ENCODE results near the gene MTHFD1. TPM values are rescaled to one million over a fixed set of nuclear protein-coding genes. Genes with fewer than 3 reads are reported as not detected.

Gene MTHFD1
- total RNA-seq, 4 donors from 2014 or later = 33.3 to 39.9 (median 35.8) TPM

DNA sequence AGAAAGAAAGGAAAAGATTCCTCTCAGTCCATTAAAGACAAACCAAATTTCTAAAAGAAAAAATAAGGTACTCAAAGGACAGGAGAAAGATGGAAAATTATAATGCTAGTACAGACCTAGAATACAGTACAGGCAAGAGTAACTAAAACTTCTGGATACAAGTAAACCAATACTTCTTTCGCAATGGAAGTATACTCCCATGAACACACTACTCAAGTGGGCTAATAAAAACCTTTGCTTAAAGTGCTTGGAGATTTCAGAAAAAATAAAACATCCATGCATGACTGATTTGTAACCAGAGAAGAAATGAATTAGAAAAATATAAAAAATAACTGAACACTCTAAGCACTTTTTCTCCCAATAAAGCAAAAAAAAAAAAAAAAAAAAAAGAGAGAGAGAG is 111.9 kb downstream of the MTHFD1 start:
- H3K27ac ChIP-seq (replicated peaks in 1 of 4) = peak overlapping the region in 3 of 4 donors; percentile 91 to 100 (median 99)

DNA sequence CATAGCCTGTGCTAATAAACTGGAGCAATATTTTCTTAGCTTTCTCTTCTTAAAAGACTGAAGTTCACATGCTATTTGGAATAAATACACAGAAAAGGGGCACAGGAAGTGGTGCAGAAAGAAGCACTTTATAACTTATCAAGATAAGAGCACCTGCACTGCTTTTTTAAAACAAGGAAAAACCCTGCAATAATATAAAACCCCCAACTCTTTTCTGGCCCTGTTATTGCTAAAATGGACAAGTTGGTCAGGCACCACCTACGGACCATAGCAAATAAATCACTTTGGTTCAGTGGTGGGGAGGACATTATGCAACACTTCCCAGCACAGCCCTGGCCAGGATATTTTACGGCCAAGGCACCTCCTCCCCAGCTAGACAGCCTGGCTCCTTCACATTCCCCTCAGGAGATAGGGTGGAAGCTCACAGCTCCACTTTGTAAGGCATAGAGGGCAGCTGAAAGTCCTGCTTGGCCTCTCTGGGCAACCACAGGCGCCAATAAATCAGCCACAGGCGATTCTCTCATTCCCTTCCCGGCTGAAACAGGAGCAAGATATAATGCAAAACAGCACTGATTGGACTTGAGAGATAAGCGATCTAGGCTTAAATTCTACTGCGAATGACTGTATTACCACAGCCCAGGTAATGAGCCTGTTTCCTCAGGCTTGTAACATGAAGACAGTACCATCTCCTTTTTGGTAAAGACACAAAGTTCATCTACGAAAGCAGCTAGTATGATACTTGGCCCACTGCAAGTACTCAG is 113.4 kb downstream of the MTHFD1 start:
- no peaks in the 10 kb centered on the region for H3K27me3 ChIP-seq
- intact Hi-C loops (cut with DNase I) = loop anchor here (10.0 kb wide), 1 partner anchor 167 kb away; no protein-coding TSS in a partner anchor
- 57% methylated on average over 7 of the region's 8 CpGs for WGBS
- peaks cover 0 to 6% (median 0%) of the 10 kb centered on the region in 4 donors for H3K36me3 ChIP-seq
- no peak for TF ChIP-seq EP300 (IDR thresholded peaks at IDR 0.05)
- peak in 1 of 3 experiments; percentile 33 for TF ChIP-seq CTCF (IDR thresholded peaks at IDR 0.05)
- no peak for TF ChIP-seq POLR2A (IDR thresholded peaks at IDR 0.05; ENCODE audit: low read depth)
- TF ChIP-seq POLR2AphosphoS5 (IDR thresholded peaks at IDR 0.05) = peak; percentile 78 to 87
- no peaks in the 10 kb centered on the region for H3K9me3 ChIP-seq
- peak overlapping the region; percentile 84 to 98 (median 86) for H3K4me3 ChIP-seq
- DNase-seq (ENCODE audit: extremely low spot score) = peak; percentile 92
- H3K27ac ChIP-seq (replicated peaks in 1 of 4) = peak overlapping the region; percentile 91 to 100 (median 97)
- H3K4me1 ChIP-seq = peaks cover 35 to 49% (median 45%) of the 10 kb centered on the region in 4 donors

More for the DNA sequence above, 111.9 kb downstream of the MTHFD1 start:
- Histone ChIP-seq H3K4me1 (peaks cover 27 to 40% (median 35%) of the 10 kb centered on the region in 4 donors), H3K27me3 (no peaks in the 10 kb centered on the region), H3K36me3 (peaks cover 0 to 9% (median 5%) of the 10 kb centered on the region in 4 donors), H3K4me3 (no peak overlapping the region), H3K9me3 (no peaks in the 10 kb centered on the region)
- TF ChIP-seq POLR2AphosphoS5 (IDR thresholded peaks at IDR 0.05) (no peak), CTCF (IDR thresholded peaks at IDR 0.05) (no peak), EP300 (IDR thresholded peaks at IDR 0.05) (no peak), POLR2A (IDR thresholded peaks at IDR 0.05; ENCODE audit: low read depth) (no peak)
- DNase-seq (ENCODE audit: extremely low spot score) = no peak
- intact Hi-C loops (cut with DNase I) = loop anchor here (10.0 kb wide), 1 partner anchor 165 kb away; no protein-coding TSS in a partner anchor
- 88% methylated on average over 1 of the region's 1 CpG for WGBS

DNA sequence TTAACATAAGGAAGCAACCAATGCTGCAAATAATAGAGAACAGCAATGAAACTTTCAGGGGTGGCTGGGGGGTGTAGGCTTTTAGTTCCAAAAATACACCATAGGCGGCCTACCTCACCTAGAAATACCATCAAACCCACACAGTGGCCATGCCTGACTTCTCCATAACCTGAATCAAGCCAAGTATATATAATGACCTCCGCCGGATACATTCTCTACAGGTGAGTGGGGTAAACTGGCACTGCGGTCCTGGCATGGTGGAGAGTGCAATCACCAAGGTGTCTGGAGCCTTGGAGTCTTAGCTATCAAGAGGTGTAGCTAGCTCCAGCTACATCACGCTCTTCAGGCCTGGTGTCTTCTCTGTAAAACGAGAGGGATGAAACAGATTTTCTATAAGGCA is 114.3 kb downstream of the MTHFD1 start:
- H3K36me3 ChIP-seq = peaks cover 0 to 6% (median 0%) of the 10 kb centered on the region in 4 donors
- no peak for DNase-seq (ENCODE audit: extremely low spot score)
- H3K27ac ChIP-seq (replicated peaks in 1 of 4) = peak overlapping the region; percentile 91 to 100 (median 97)
- TF ChIP-seq POLR2A (IDR thresholded peaks at IDR 0.05; ENCODE audit: low read depth) (no peak), CTCF (IDR thresholded peaks at IDR 0.05) (no peak), POLR2AphosphoS5 (IDR thresholded peaks at IDR 0.05) (no peak), EP300 (IDR thresholded peaks at IDR 0.05) (no peak)
- H3K27me3 ChIP-seq = no peaks in the 10 kb centered on the region
- intact Hi-C loops (cut with DNase I) = loop anchor here (10.0 kb wide), 1 partner anchor 168 kb away; no protein-coding TSS in a partner anchor
- H3K4me3 ChIP-seq = peak overlapping the region; percentile 84 to 98 (median 86)
- 76% methylated on average over 4 of the region's 6 CpGs for WGBS
- no peaks in the 10 kb centered on the region for H3K9me3 ChIP-seq
- peaks cover 36 to 55% (median 54%) of the 10 kb centered on the region in 4 donors for H3K4me1 ChIP-seq

DNA sequence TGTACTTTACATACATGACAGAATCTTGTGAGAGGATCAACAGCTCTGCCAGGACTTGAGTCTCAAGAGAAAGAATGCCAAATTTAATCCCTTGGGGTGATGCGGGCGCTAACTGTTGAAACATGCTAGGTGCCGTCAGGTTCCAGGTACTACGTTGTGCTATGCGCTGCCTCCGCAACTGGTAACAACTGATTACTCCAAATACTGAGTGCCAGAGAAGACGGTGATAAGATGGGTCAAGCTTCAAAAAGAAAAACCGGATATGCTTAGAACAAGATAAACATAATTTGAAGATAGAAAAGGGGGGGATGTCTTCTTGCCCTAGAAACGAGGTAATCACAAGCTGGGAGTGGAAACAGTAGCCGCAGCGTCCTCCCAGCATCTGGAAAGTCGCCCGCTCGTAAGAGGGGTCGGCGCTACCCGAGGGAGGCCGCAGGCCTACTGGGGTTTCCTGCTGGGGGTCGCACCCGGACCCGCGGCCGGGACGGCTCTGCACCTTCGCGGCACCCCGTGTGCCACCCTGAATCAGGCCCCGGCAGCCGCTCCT is 114.8 kb downstream of the MTHFD1 start:
- Histone ChIP-seq H3K27me3 (no peaks in the 10 kb centered on the region), H3K36me3 (peaks cover 0 to 6% (median 0%) of the 10 kb centered on the region in 4 donors), H3K9me3 (no peaks in the 10 kb centered on the region), H3K4me1 (peaks cover 40 to 59% (median 57%) of the 10 kb centered on the region in 4 donors), H3K27ac (replicated peaks in 1 of 4) (peak overlapping the region; percentile 91 to 100 (median 97)), H3K4me3 (peak overlapping the region; percentile 84 to 98 (median 86))
- TF ChIP-seq EP300 (IDR thresholded peaks at IDR 0.05) = no peak
- no peak for TF ChIP-seq CTCF (IDR thresholded peaks at IDR 0.05)
- no peak for TF ChIP-seq POLR2AphosphoS5 (IDR thresholded peaks at IDR 0.05)
- TF ChIP-seq POLR2A (IDR thresholded peaks at IDR 0.05; ENCODE audit: low read depth) = no peak
- intact Hi-C loops (cut with DNase I) = loop anchor here (10.0 kb wide), 1 partner anchor 168 kb away; no protein-coding TSS in a partner anchor
- WGBS = under 1% methylated on average over 19 of the region's 29 CpGs
- no peak for DNase-seq (ENCODE audit: extremely low spot score)
